HepG2 (cell line): Measurements from ENCODE around the gene HPCAL1. TPM values are rescaled to one million over a fixed set of nuclear protein-coding genes. Genes with fewer than 3 reads are reported as not detected.

Experiments used
- ADNP ChIP-seq: sonication (generic); formaldehyde crosslinking; IDR thresholded peaks from 2 replicates; pipeline ENCODE4 v1.4.0; 2020; ENCODE audit warnings: missing genetic modification reagents
- AKNA ChIP-seq: sonication (generic); formaldehyde crosslinking; IDR thresholded peaks from 2 replicates; pipeline ENCODE4 v1.4.0; 2020; ENCODE audit warnings: missing genetic modification reagents, borderline replicate concordance
- ATF5 ChIP-seq: sonication (generic); formaldehyde crosslinking; IDR thresholded peaks from 2 replicates; pipeline ENCODE4 v1.4.0; 2020; ENCODE audit warnings: mild to moderate bottlenecking, low read depth, missing genetic modification reagents
- CREB1 ChIP-seq, 2 experiments: fragments of 450-650 bp in 1 of 2; IDR thresholded peaks; 2 replicates each; pipeline ENCODE4 v1.6.1; 2016 to 2017; ENCODE audit warnings: control low read depth in 1 of 2, mild to moderate bottlenecking in 1 of 2, missing compliant biosample characterization in 1 of 2, missing genetic modification characterization in 1 of 2
- HDAC2 ChIP-seq: sonication (generic); formaldehyde crosslinking; IDR thresholded peaks from 2 replicates; pipeline ENCODE4 v1.4.0; 2020; ENCODE audit warnings: missing genetic modification reagents
- NR2F1 ChIP-seq, 2 experiments: fragments of 450-650 bp in 1 of 2; formaldehyde crosslinking in 1 of 2; IDR thresholded peaks; 2 replicates each; pipeline versions ENCODE4 v1.5.0 to v1.6.1; 2016 to 2020; ENCODE audit warnings: mild to moderate bottlenecking in 1 of 2, missing compliant biosample characterization in 1 of 2, missing genetic modification reagents in 1 of 2, moderate library complexity in 1 of 2
- RBFOX2 ChIP-seq: fragments of 200-400 bp; formaldehyde crosslinking; IDR thresholded peaks from 2 replicates; pipeline ENCODE4 v1.6.1; 2017; ENCODE audit warnings: low read depth, mild to moderate bottlenecking, low read length
- SAP130 ChIP-seq: IDR thresholded peaks from 2 replicates; pipeline ENCODE4 v1.6.1; 2016; ENCODE audit warnings: low read depth
- USF2 ChIP-seq, 2 experiments: sonication (generic) in 1 of 2; formaldehyde crosslinking in 1 of 2; IDR thresholded peaks; 2 replicates each; pipeline versions ENCODE4 v1.5.1 to v1.6.1; 2011 to 2020; ENCODE audit warnings: borderline replicate concordance in 1 of 2, low read depth in 1 of 2, low read length in 1 of 2, mild to moderate bottlenecking in 1 of 2, missing genetic modification reagents in 1 of 2, moderate library complexity in 1 of 2
- ZNF816 ChIP-seq: sonication (generic); formaldehyde crosslinking; IDR thresholded peaks from 2 replicates; pipeline ENCODE4 v1.8.0; 2022; ENCODE audit warnings: missing genetic modification reagents, mild to moderate bottlenecking, borderline replicate concordance
- polyA plus RNA-seq, 8 experiments: library from polyadenylated mRNA; depleted of rRNA in 3 of 8; stranded (reverse) in 7 of 8; unstranded in 1 of 8; fragments of >200 nt; fragmentation: Illumina TruSeq in 4 of 8; extraction: Trizol in 4 of 8; gene quantifications; 2 replicates each; pipeline versions ENCODE4 v1.2.1 to v1.2.3, GENCODE V29; 2011 to 2016; ENCODE audit warnings: low read depth in 4 of 8, missing spikeins in 1 of 8, mixed read lengths in 1 of 8; ENCODE audit not compliant: insufficient read depth in 1 of 8
- total RNA-seq, 5 experiments: library from RNA; depleted of rRNA; stranded (reverse); fragments of >200 nt; fragmentation: Illumina TruSeq; extraction: Trizol; gene quantifications; 2 replicates each; pipeline ENCODE4 v1.2.3, GENCODE V29; 2016; ENCODE audit warnings: low read depth in 1 of 5
- TF ChIP-seq, protein P1 (sequence below): sonication (generic); formaldehyde crosslinking; IDR thresholded peaks from 2 replicates; pipeline ENCODE4 v1.5.1; 2020; ENCODE audit warnings: mild to moderate bottlenecking, missing genetic modification reagents, moderate library complexity
- TF ChIP-seq, protein P2 (sequence below): conservative IDR thresholded peaks from 2 replicates; pipeline ENCODE4 v1.6.1; 2018; ENCODE audit warnings: missing genetic modification reagents
- TF ChIP-seq, protein P3 (sequence below): sonication (generic); formaldehyde crosslinking; IDR thresholded peaks from 2 replicates; pipeline ENCODE4 v1.5.1; 2020; ENCODE audit warnings: missing genetic modification reagents, mild to moderate bottlenecking, borderline replicate concordance

The HPCAL1 gene
- total and polyA plus RNA-seq, 2 of the 13 experiments (the other 11 are each of a cell fraction or from before 2014, with no cell fraction given), result 29.5 to 29.9 TPM

GRCh38 chr2:10329880-10330699, 27.4 kb downstream of the HPCAL1 start (continued):
- TF ChIP-seq ATF5 (CRISPR knock-in tag) (no peak), ZNF816 (no peak), SAP130 (CRISPR knock-in tag) (peak; percentile 71), NR2F1 (CRISPR knock-in tag; IDR thresholded peaks at IDR 0.05) (no peak), RBFOX2 (no peak), USF2 (IDR thresholded peaks at IDR 0.05; ENCODE audit: low read depth, low read length) (no peak), USF2 (CRISPR knock-in tag; IDR thresholded peaks at IDR 0.05; ENCODE audit: borderline replicate concordance) (peak; percentile 16; the same call in 1 of the 2 replicates), AKNA (CRISPR knock-in tag) (no peak), HDAC2 (CRISPR knock-in tag) (no peak), ADNP (CRISPR knock-in tag) (no peak), CREB1 (IDR thresholded peaks at IDR 0.05) (no peak), CREB1 (CRISPR knock-in tag; IDR thresholded peaks at IDR 0.05) (no peak)
- TF ChIP-seq, protein P1, sequence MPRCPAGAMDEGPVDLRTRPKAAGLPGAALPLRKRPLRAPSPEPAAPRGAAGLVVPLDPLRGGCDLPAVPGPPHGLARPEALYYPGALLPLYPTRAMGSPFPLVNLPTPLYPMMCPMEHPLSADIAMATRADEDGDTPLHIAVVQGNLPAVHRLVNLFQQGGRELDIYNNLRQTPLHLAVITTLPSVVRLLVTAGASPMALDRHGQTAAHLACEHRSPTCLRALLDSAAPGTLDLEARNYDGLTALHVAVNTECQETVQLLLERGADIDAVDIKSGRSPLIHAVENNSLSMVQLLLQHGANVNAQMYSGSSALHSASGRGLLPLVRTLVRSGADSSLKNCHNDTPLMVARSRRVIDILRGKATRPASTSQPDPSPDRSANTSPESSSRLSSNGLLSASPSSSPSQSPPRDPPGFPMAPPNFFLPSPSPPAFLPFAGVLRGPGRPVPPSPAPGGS, result no peak
- TF ChIP-seq, protein P2, sequence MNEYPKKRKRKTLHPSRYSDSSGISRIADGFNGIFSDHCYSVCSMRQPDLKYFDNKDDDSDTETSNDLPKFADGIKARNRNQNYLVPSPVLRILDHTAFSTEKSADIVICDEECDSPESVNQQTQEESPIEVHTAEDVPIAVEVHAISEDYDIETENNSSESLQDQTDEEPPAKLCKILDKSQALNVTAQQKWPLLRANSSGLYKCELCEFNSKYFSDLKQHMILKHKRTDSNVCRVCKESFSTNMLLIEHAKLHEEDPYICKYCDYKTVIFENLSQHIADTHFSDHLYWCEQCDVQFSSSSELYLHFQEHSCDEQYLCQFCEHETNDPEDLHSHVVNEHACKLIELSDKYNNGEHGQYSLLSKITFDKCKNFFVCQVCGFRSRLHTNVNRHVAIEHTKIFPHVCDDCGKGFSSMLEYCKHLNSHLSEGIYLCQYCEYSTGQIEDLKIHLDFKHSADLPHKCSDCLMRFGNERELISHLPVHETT (CRISPR knock-in tag), result no peak
- TF ChIP-seq, protein P3, sequence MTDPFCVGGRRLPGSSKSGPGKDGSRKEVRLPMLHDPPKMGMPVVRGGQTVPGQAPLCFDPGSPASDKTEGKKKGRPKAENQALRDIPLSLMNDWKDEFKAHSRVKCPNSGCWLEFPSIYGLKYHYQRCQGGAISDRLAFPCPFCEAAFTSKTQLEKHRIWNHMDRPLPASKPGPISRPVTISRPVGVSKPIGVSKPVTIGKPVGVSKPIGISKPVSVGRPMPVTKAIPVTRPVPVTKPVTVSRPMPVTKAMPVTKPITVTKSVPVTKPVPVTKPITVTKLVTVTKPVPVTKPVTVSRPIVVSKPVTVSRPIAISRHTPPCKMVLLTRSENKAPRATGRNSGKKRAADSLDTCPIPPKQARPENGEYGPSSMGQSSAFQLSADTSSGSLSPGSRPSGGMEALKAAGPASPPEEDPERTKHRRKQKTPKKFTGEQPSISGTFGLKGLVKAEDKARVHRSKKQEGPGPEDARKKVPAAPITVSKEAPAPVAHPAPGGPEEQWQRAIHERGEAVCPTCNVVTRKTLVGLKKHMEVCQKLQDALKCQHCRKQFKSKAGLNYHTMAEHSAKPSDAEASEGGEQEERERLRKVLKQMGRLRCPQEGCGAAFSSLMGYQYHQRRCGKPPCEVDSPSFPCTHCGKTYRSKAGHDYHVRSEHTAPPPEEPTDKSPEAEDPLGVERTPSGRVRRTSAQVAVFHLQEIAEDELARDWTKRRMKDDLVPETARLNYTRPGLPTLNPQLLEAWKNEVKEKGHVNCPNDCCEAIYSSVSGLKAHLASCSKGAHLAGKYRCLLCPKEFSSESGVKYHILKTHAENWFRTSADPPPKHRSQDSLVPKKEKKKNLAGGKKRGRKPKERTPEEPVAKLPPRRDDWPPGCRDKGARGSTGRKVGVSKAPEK (CRISPR knock-in tag), result no peak
